H9 (cell line): ENCODE measurements around the gene CADPS. TPM values are rescaled to one million over a fixed set of nuclear protein-coding genes. Genes with fewer than 3 reads are reported as not detected.

Experiments used
- DNase-seq: peaks from one replicate; pipeline ENCODE4 v3.0.0-alpha.2; 2017
- H2AFZ ChIP-seq: one replicate; pipeline ENCODE4 v1.6.1; 2013; ENCODE audit warnings: mild to moderate bottlenecking, low read length, control low read depth, moderate library complexity
- H2AK5ac ChIP-seq: 2 replicates; pipeline ENCODE4 v1.6.1; 2013; ENCODE audit warnings: low read length, control low read depth, mixed read lengths; ENCODE audit not compliant: insufficient read length
- H2BK120ac ChIP-seq: one replicate; pipeline ENCODE4 v1.6.1; 2013; ENCODE audit warnings: low read depth, mild to moderate bottlenecking, low read length, control low read depth, inconsistent platforms; ENCODE audit not compliant: poor library complexity, severe bottlenecking
- H2BK12ac ChIP-seq: 2 replicates; pipeline ENCODE4 v1.6.1; 2013; ENCODE audit warnings: low read length, control low read depth, mixed read lengths, low read depth; ENCODE audit not compliant: insufficient read length
- H2BK15ac ChIP-seq: 2 replicates; pipeline ENCODE4 v1.6.1; 2013; ENCODE audit warnings: low read depth, low read length, control low read depth
- H2BK20ac ChIP-seq: one replicate; pipeline ENCODE4 v1.6.1; 2013; ENCODE audit warnings: low read depth, mild to moderate bottlenecking, low read length, control low read depth, inconsistent platforms; ENCODE audit not compliant: poor library complexity, severe bottlenecking
- H2BK5ac ChIP-seq: 2 replicates; pipeline ENCODE4 v1.6.1; 2013; ENCODE audit warnings: low read length, control low read depth, mixed read lengths; ENCODE audit not compliant: insufficient read length
- H3K14ac ChIP-seq: 2 replicates; pipeline ENCODE4 v1.6.1; 2013; ENCODE audit warnings: low read length, control low read depth; ENCODE audit not compliant: insufficient read depth
- H3K18ac ChIP-seq: 2 replicates; pipeline ENCODE4 v1.6.1; 2013; ENCODE audit warnings: low read depth, mild to moderate bottlenecking, mixed read lengths, low read length, control low read depth; ENCODE audit not compliant: insufficient read length
- H3K23ac ChIP-seq: 2 replicates; pipeline ENCODE4 v1.6.1; 2013; ENCODE audit warnings: low read length, control low read depth, mixed read lengths, low read depth; ENCODE audit not compliant: insufficient read length
- H3K23me2 ChIP-seq: 2 replicates; pipeline ENCODE4 v1.6.1; 2013; ENCODE audit warnings: low read depth, mild to moderate bottlenecking, mixed read lengths, low read length, control low read depth; ENCODE audit not compliant: insufficient read length, poor library complexity, severe bottlenecking
- H3K27ac ChIP-seq: 2 replicates; pipeline ENCODE4 v1.5.1; 2013; ENCODE audit warnings: low read length, control low read depth, mixed read lengths, low read depth; ENCODE audit not compliant: insufficient read length
- H3K27me3 ChIP-seq: 2 replicates; pipeline ENCODE4 v1.6.1; 2013; ENCODE audit warnings: low read length, control low read depth, inconsistent platforms; ENCODE audit not compliant: insufficient read depth
- H3K4ac ChIP-seq: 2 replicates; pipeline ENCODE4 v1.6.1; 2013; ENCODE audit warnings: low read depth, mild to moderate bottlenecking, control low read depth, inconsistent platforms, low read length, moderate library complexity
- H3K4me1 ChIP-seq: 2 replicates; pipeline ENCODE4 v1.6.1; 2013; ENCODE audit warnings: low read length, control low read depth, inconsistent platforms; ENCODE audit not compliant: insufficient read depth
- H3K4me2 ChIP-seq: 2 replicates; pipeline ENCODE4 v1.6.1; 2013; ENCODE audit warnings: low read length, control low read depth, mixed read lengths; ENCODE audit not compliant: insufficient read length, insufficient read depth
- H3K56ac ChIP-seq: 2 replicates; pipeline ENCODE4 v1.6.1; 2013; ENCODE audit warnings: low read depth, mild to moderate bottlenecking, mixed read lengths, low read length, control low read depth; ENCODE audit not compliant: insufficient read length
- H3K79me1 ChIP-seq: 2 replicates; pipeline ENCODE4 v1.6.1; 2013; ENCODE audit warnings: low read depth, mild to moderate bottlenecking, moderate library complexity, low read length, control low read depth, inconsistent platforms; ENCODE audit not compliant: insufficient read depth, poor library complexity, severe bottlenecking
- H3K79me2 ChIP-seq: 2 replicates; pipeline ENCODE4 v1.6.1; 2013; ENCODE audit warnings: low read length, control low read depth, inconsistent platforms; ENCODE audit not compliant: insufficient read depth
- H3K9ac ChIP-seq: 2 replicates; pipeline ENCODE4 v1.6.1; 2013; ENCODE audit warnings: low read length, control low read depth, mixed read lengths; ENCODE audit not compliant: insufficient read length; ENCODE audit errors: extremely low read depth
- H3K9me3 ChIP-seq: one replicate; pipeline ENCODE4 v1.6.1; 2013; ENCODE audit warnings: low read depth, low read length, inconsistent platforms; ENCODE audit not compliant: control insufficient read depth
- H3T11ph ChIP-seq: one replicate; pipeline ENCODE4 v1.6.1; 2013; ENCODE audit warnings: mild to moderate bottlenecking, low read length, control low read depth, inconsistent platforms
- H4K20me1 ChIP-seq: one replicate; pipeline ENCODE4 v1.6.1; 2013; ENCODE audit not compliant: control insufficient read depth, insufficient read length, insufficient read depth
- H4K5ac ChIP-seq: 2 replicates; pipeline ENCODE4 v1.6.1; 2013; ENCODE audit warnings: low read depth, mild to moderate bottlenecking, mixed read lengths, low read length, control low read depth; ENCODE audit not compliant: insufficient read length
- H4K8ac ChIP-seq: replicated peaks from 2 replicates; pipeline ENCODE4 v1.6.1; 2013; ENCODE audit warnings: low read length, control low read depth, mixed read lengths, low read depth; ENCODE audit not compliant: insufficient read length
- H4K91ac ChIP-seq: 2 replicates; pipeline ENCODE4 v1.6.1; 2013; ENCODE audit warnings: low read depth, mild to moderate bottlenecking, moderate library complexity, mixed read lengths, low read length, control low read depth; ENCODE audit not compliant: insufficient read length
- H3K27ac Mint-ChIP-seq, 3 experiments: 2 replicates in 2 of 3; 3 replicates in 1 of 3; pipeline ENCODE4 v1.8.0; 2020 to 2021; ENCODE audit warnings: mixed read lengths in 3 of 3, mild to moderate bottlenecking in 1 of 3, moderate library complexity in 1 of 3
- H3K27me3 Mint-ChIP-seq: 2 replicates; pipeline ENCODE4 v1.8.0; 2021; ENCODE audit warnings: low read depth, mild to moderate bottlenecking, moderate library complexity, mixed read lengths
- H3K36me3 Mint-ChIP-seq, 3 experiments: 2 replicates in 2 of 3; 3 replicates in 1 of 3; pipeline ENCODE4 v1.8.0; 2020 to 2021; ENCODE audit warnings: low read depth in 3 of 3, mixed read lengths in 3 of 3; ENCODE audit not compliant: insufficient read depth in 1 of 3
- H3K4me1 Mint-ChIP-seq, 2 experiments: 2 replicates each; pipeline ENCODE4 v1.8.0; 2020; ENCODE audit warnings: mixed read lengths in 2 of 2
- H3K4me3 Mint-ChIP-seq, 2 experiments: 2 replicates in 1 of 2; 3 replicates in 1 of 2; pipeline ENCODE4 v1.8.0; 2020 to 2021; ENCODE audit warnings: mild to moderate bottlenecking in 2 of 2, mixed read lengths in 2 of 2, moderate library complexity in 1 of 2
- H3K9me3 Mint-ChIP-seq, 2 experiments: 2 replicates in 1 of 2; 3 replicates in 1 of 2; pipeline ENCODE4 v1.8.0; 2020; ENCODE audit warnings: mild to moderate bottlenecking in 2 of 2, mixed read lengths in 2 of 2, moderate library complexity in 1 of 2
- CTCF ChIP-seq: fragments of 200-600 bp; sonication (generic); conservative IDR thresholded peaks from 3 replicates; pipeline ENCODE4 v1.8.0; 2021; ENCODE audit warnings: antibody characterized with exemption, mild to moderate bottlenecking
- WGBS: extraction: QIAGEN DNeasy Blood & Tissue Kit; methylation state at CpG from one replicate; pipeline ENCODE4 v1.1.7; 2013; ENCODE audit warnings: missing lambda C conversion rate, low lambda C conversion rate, mixed read lengths; ENCODE audit not compliant: insufficient read length; ENCODE audit errors: extremely low coverage; 5-methylcytosine and 5-hydroxymethylcytosine counted together
- total RNA-seq: library from RNA; stranded (reverse); gene quantifications from 2 replicates; pipeline ENCODE4 v1.2.1, GENCODE V29; 2021

CADPS gene
- total RNA-seq, 1 experiment from 2014 or later = 6.6 TPM

GRCh38 chr3:62501289-62501668 lies 373.9 kb downstream of the CADPS start:
- Histone ChIP-seq H2AFZ (no peak overlapping the region), H2BK5ac (no peak overlapping the region), H4K8ac (no peak overlapping the region), H3T11ph (no peak overlapping the region), H2BK12ac (no peak overlapping the region), H3K4me1 (no peaks in the 10 kb centered on the region), H3K18ac (no peak overlapping the region), H2BK20ac (no peak overlapping the region), H4K5ac (no peak overlapping the region), H3K23me2 (no peaks in the 10 kb centered on the region), H3K79me1 (no peaks in the 10 kb centered on the region), H3K56ac (no peak overlapping the region), H4K20me1 (no peaks in the 10 kb centered on the region), H3K27ac (no peak overlapping the region), H3K14ac (no peak overlapping the region), H3K9ac (no peak overlapping the region), H3K27me3 (no peaks in the 10 kb centered on the region), H3K9me3 (no peaks in the 10 kb centered on the region), H3K79me2 (no peaks in the 10 kb centered on the region), H2AK5ac (no peak overlapping the region), H2BK15ac (no peak overlapping the region), H3K4me2 (no peak overlapping the region), H3K4ac (no peak overlapping the region), H2BK120ac (no peak overlapping the region), H4K91ac (no peak overlapping the region), H3K23ac (no peak overlapping the region)
- H3K4me1 Mint-ChIP-seq = peaks cover 5 to 9% of the 10 kb centered on the region in 2 experiments
- H3K36me3 Mint-ChIP-seq = no peaks in the 10 kb centered on the region
- H3K27ac Mint-ChIP-seq = no peak overlapping the region
- no peaks in the 10 kb centered on the region; the same call in 1 of the 2 replicates for H3K27me3 Mint-ChIP-seq
- TF ChIP-seq CTCF = no peak
- DNase-seq = no peak
- no peak overlapping the region for H3K4me3 Mint-ChIP-seq
- 100% methylated on average over 1 of the region's 3 CpGs for WGBS
- H3K9me3 Mint-ChIP-seq = no peaks in the 10 kb centered on the region
